SIG-M5 treated with dmso at 0.1 percent for 504 hours (cell line): ENCODE results near the gene PCYT1B.

Source experiments
- DNase-seq: peaks from one replicate; lab custom pipeline; 2025; ENCODE audit not compliant: unreplicated experiment; lab: John Stamatoyannopoulos, UW

The PCYT1B gene

DNA sequence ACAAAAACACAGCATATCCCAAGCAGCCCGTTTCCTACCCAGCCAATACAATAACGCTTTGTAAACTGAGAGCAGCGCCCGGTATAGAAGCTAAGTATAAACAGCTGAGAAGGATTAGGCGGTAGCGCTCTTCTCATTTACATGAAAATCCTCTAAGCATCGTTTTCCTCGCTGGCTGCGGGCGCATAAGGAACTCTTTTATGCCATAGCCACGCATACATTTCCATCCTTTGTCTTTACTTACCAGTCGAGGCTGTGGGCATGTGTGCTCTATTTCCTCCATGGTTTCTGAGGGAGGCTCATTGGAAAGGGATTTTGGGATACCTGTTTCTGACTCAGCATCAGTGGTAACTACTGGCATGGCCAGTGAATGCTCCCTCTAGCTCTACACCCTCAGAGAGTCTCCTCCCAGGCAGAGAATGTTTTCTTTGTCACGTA, 383 bp downstream of the PCYT1B start:
- no peak for DNase-seq

DNA sequence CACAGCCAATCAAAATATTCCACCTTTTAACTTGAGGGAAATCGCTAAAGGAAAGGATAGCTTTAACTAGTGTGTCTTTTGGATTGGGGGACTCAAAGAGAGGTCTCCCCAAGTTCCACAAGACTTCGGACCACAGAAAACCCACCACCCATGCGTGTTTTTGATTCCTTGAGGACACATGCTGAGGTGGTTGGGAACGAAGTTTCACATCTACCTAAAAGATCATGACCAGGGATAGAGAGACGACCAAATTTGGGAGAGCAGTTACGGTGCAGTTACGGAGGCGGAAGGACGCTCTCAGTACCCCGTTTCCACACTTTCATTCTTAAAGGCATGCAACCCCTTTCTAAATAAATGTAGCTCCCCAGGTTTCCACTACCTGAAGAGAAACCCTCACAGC, 1.1 kb downstream of the PCYT1B start:
- DNase-seq = no peak

DNA sequence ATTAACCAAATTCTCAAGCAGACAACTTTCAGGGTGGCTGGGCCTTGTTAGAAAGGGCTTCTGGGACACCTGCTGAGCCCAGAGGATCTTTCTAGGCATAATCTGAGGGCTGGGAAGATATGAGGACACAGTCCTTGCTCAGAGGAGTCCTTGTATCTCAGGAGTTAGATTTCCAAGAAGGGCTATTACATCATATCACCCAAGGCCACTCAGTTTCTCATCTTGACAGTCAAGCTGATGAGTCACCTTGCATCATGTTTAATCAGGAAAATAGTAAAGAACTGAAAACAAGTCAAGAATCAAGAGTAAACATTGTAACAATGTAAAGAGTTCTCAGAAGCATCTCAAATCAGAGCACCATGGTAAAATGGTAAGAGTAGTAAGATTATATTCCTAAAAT, 4.0 kb downstream of the PCYT1B start:
- no peak for DNase-seq

DNA sequence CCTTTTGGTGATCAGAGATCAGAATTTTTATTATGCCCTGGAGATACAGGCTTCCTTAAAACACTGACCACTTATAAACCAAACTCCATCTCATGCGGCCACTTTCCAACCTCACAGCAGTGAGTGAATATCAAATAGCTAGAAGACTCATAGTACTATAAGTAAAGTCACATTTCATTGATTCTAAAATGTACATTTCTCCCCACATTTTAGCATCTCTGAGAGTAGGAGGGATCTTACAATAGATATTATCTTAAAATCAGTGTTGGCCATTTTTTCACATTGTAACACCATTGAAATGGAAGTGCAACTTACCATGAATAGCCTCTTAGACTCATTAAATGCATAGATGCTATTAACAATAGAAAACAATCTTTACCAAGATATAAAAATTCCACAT, 17.4 kb downstream of the PCYT1B start:
- DNase-seq = no peak

DNA sequence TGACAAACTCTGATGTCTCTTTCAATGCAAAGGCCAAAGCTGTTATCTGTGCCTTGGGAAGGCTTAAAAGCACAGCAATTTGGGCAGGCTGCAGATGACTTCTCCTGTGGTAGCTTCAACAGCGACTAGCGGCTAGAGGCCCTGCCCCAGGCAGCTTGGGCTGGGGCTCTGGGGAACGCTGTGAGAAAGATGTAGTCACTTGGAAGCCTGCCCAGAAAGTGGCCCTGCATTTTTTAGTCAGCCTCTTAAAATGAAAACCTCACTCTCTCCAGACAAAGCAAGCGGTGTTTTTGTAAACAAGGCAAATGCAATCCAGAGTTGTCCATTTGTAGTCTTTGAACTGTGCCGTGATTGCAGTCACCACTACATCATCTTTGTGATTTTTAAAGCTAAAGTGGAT, 27.5 kb downstream of the PCYT1B start:
- no peak for DNase-seq

DNA sequence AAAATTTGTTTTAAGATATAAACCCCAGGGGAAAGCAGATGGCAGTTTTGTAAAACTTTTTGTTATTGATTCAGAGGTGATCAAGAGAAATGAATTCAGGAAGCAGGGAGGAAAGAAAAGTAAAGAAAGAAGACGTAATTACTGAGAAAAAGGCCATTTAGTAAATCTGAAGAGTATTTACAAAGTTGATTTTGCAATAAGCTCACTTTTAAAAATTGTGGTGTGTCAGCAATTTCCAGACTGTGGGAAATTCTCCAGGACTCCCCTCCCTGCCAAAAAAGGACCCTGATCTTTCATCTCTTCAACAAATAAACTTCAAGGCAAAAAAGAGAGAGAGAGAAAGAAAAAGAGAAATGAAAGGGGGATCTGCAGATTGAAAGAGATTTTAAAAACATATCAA, 36.6 kb downstream of the PCYT1B start:
- no peak for DNase-seq

DNA sequence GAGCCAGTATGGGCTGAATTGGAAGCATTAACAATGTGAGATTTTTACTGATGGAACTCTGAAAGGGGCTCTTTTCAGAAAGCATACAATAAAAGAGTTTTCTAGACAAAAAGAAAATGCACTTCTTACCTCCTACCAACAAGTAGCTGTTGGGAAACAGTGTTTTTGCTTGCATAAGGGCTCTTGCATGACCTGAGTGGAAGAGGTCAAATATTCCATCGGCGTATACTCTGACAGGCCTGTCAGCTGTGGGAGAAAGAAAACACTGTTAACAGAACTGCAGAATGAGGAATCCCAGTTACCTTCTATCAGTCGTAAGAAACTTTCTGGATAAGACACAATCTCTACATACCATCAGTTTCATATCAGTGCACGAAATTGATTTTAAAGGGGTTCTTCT, 39.5 kb downstream of the PCYT1B start:
- DNase-seq = peak; percentile 20

DNA sequence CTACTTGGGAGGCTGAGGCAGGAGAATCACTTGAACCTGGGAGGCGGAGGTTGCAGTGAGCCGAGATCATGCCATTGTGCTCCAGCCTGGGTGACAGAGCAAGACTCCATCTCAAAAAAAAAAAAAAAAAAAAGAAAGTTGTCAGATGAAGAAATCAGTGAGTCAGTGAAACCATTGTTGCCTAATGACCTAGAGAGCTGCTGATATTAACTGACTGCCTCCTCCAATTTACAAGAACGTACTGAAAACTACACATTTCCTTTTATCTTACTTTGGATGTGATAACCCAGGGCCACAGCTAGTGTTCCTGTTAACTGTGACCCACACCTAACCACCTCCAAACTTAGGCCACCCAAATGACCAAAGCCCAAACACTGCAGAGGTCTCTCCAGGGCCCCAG, 41.2 kb downstream of the PCYT1B start:
- peak; percentile 88 for DNase-seq

DNA sequence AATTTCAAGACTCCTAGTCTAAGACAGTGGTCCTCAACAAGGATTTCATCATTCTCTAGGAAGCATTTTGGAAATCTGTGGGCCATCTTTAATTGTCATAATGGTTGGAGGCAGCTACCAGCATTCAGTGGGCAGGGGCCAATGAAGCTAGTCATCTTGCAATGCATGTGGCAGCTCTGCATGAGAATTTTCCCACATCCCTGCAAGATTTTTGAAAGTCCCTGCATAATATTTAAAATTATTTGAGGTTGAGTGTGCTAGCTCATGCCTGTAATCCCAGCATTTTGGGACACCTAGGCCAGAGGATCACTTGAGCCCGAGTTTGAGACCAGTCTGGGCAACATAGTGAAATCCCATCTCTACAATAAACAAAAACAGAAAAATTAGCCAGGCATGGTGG, 44.0 kb downstream of the PCYT1B start:
- no peak for DNase-seq

DNA sequence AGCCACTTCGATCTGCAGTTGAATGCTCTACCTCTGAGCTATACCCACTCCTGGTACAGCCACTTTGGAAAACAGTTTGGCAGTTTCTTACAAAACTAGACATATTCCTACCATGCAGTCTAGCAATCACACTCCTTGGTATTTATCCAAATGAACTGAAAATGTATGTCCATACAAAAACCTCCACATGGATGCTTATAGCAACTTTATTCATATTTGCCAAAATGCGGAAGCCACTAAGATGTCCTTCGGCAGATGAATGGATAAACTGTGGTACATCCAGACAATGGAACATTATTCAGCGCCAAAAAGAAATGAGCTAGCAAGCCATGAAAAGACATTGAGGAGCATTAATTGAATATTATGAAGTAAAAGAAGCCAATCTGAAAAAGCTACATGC, 45.3 kb downstream of the PCYT1B start:
- no peak for DNase-seq

DNA sequence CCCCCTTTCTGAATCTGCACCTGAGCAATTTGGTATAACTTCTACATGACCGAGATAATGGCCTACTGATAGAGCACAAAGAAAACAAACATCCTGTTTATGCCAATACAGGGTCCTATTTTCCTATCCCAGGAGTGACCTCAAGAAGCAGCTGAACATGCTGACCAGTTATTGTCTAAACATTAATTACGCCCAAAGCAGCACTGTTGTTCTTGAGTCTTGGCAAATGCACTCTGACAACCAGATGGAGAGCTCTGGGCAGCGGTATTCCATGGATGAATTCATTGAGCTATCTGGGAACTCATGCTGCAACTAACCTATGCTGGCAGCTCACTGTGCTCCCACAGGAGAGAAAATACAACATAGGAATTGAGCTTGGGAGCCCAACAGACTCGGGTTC, 52.6 kb downstream of the PCYT1B start:
- no peak for DNase-seq

DNA sequence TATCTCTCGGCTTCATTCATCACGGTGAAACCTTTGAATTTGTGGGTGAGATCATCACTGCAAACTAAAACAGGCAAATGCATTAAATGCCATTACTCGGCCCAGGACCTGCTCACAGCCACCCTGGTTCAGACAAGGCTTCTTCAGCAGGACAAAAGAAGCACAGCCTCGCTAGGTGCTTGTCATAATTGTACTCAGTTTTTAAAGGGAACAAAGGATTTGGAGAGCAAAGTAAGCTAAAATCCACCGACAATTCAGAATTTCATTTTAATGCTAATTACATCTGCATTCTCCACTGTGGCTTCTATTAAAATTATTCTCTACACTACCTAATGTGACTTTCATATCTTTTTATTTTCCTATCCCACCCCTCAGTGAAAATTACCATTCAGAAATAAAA, 57.0 kb downstream of the PCYT1B start:
- no peak for DNase-seq

DNA sequence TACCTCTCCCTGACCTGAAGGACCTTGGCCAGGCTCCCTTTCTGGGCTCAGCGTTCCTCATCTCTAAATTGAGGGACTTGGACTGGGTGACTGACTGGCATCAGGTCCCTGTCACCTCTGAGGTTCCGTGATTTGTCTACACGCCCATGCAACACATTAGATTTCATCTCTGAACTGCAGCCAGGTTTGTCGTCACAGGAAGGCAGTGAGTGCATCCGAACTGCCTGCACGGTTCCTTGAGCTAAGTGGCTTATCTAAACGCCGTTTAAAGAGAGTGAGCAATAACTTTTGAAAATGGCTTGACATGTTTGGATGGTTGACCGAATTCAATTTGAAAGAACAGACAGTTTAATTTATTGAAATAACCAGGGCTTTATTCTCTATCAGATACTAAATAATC, 70.1 kb downstream of the PCYT1B start:
- DNase-seq = no peak

DNA sequence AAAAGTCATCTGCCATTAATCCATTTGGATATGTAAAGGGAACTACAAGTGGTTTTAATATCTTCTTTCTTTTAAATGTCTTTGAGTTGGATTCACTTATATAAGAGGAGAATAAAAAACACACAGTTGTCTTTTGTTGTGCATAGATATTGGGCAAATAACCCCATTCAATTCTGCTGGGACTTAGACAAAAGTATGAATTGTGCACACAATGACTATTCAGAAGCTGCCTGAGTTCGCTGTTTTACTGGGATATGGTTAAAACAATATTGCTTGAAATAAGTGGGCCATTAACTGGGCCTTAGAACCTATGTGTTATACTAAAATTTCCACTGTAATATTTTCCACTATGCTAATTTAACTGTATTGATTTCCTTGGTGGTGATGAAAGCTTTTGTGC, 71.7 kb downstream of the PCYT1B start:
- no peak for DNase-seq

DNA sequence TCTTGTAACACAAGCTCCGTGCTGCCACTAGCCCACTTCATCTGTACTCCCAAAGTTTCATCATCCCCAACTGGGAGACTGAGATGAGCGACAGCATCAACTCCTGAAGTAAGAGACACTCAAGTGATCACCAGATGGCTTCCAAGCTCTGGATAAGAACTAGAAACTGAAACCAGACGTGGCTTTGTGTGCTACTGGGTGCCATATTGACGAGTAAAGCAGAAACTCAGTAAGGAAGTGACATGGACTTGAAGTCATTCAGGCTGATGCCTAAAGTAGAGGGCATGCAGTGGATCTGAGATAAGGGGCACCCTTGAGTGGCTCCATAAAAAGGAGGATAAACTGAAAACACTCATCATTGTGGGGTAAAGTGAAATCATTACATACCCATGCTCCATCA, 72.4 kb downstream of the PCYT1B start:
- DNase-seq = peak; percentile 2

DNA sequence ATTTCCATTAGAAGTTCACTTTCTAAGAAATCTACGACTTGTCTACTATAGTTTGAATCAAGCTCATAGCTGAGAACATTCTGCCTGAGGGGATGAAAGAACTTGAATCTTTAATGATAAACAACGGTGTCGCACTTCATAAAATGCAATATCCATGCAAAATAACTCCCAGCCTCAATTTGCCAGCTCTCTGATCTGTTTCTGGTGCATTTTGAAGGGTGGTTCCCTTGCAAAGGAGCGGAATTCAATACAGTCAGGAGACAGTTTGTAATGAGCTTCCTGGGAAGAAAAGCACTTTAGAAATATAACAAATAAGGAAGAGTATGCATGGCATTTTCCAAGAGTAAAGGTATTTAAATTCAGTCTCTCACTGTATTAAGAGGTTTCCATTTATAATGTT, 80.0 kb downstream of the PCYT1B start:
- no peak for DNase-seq

DNA sequence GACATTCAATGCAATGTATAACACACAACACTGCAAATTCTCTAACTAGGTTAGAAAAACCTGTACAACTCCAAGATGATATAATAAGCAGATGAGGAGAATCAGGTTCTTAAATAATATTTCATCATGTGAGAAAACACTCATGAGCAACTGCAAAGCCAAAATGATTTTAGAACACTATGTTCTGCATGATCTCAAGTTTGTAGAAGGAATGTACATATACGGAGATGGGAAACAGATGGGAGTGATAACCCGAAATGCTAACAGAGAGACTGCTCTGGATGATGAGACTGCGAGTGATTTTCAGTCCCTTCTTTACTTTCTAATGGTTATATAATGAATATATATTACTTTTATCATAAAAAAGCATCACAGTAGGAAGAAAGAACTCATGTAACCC, 80.9 kb downstream of the PCYT1B start:
- no peak for DNase-seq

DNA sequence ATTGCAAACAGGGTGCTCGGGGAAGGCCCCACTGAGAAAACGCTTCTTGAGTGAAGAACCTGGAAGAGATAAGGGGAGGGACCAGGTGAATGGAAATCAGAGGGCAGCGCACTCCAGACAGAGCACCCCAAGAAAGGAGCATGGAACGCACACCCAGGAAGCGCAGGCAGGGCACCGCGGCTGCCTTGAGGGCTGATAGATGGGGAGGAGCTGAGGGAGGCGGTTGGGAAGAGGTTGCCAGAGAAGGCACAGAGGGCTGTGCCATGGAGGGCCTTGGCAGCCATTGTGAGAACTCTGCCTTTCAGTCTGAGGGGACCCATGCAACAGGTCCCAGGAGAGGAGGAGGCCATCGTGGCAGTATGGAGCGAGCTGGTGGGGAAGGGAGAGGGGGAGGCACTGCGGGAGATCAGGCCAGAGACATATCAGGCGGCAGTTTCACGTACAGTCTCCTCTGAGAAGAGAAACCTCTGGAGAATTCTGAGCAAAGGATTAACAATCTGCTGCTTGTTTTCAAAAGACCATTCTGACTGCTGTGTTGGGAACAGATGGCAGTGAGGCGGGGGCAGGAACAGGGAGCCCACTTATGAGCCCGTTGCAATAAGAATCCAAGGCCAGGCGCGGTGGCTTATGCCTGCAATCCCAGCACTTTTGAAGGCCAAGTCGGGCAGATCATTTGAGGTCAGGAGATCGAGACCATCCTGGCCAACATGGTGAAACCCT, 83.7 kb downstream of the PCYT1B start:
- no peak for DNase-seq

DNA sequence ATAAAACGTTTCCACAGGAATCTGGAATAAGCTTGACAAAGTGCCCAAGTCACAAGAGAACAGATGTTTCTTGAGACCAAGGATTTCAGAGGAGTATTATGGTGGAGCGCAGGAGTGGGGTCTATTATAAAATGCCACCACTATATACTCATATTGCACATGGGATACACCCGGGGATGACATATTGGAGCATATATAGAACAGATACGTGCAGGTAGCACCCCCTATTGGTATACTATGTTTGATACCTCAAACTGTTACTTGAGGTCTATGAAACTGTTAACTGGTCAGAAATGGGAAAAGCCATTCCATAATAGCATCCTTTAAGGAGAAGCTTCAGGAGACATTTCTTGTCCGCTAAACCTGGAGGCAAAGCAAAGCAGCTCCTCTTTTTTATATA, 86.0 kb downstream of the PCYT1B start:
- peak; percentile 4 for DNase-seq

DNA sequence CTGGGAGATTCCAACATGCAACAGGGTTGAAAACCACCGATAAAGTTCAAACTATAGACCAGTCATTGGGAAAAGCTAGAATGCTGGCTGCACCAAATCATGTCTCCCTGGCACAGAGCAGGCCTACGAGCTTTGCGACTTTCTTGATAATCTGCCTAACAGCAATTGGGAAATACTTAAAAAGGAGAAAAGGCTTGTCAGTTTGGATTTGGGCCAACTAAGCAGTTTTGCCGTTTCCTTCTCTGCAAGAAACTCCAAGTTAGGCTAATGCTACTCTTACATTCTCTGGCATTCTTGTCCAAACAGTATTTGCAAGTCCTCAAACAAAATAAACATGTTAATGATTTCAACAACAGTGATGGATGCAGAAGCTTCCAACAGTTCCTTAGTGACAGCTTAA, 94.1 kb downstream of the PCYT1B start:
- no peak for DNase-seq

DNA sequence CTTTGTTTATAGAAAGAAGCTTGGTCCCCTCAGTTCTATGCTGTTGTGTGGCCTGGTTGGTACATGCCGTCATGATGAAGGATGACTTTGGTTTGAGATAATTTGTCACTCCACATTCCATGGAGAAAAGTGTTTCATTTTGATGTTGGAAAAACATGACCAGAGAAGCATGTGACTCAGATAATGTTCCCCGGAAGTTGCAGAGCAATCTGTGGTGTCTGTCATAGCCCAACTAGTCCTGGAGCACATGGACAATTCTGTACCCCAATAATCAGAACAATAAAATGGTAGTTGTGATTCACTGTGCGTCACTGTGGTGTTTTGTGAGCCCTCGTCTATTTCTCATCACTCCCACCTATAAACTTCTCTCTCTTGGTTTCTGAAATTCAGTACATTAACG, 97.0 kb downstream of the PCYT1B start:
- DNase-seq = no peak

DNA sequence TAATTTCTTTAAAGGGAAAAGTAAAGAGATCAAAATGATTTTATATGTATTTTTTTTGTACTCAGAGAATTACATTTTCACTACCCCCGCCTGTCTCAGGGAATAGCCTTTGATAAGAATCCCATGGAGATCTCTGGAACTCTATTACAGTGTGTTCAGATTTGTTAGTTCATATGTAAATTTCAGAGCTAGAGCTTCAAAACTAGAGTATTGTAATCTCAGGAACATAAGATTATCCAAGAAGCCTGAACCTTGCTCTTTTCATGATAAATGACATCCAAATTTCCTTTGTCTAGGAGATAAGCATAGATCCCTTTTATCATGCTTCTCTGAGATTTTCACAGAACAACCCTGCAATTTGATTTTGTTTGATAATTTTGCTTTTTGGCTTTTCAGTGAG, 99.2 kb downstream of the PCYT1B start:
- DNase-seq = no peak

DNA sequence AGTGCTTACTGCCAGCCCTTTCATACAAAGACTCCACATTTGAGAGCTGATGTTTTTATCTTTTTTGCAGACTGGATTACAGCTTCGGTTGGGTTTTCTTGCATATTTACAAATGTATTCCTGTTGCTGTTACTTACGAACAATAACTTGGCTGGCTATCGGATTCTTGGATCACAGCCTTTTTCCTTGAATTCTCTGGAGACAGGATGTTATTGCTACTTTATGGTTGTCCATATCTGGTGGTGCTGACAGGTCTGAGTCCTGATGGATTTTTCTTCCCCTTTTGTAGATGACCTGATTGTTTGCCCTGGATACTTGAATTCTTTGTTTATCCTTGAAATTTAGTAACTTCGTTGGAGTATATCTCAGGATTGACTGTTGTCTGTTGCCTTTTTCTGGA, 104.4 kb downstream of the PCYT1B start:
- no peak for DNase-seq

DNA sequence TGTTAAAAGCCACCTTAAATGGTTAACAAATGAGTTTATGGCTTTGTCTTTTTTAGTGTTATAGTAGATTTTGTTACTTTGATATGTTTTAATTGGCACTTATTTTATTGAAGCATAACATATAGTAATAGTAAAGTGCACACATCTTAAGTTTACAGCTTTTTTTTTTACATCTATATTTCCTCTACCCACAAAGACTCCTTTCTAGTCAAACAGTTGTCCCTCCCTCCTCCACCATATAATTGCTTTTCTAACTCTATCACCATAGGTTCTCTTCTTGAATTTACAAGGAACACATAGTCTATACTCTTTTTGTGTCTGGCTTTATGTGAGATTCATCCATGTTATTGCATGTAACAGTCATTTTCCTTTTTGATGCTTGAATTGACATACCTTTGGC, 110.6 kb downstream of the PCYT1B start:
- no peak for DNase-seq
